K562 (cell line): Measurements from ENCODE around the gene TTYH2. TPM values are rescaled to one million over a fixed set of nuclear protein-coding genes. Genes with fewer than 3 reads are reported as not detected.

Experiments
- ATAC-seq: fragments of 200-7000 bp; cut with Tn5 transposase; 3 replicates; pipeline ENCODE4 v1.9.1; 2020; ENCODE audit warnings: moderate library complexity
- BruUV-seq: library from RNA; stranded (reverse); fragments of 400-500 nt; replicated peaks from 2 replicates; lab custom pipeline; 2021; lab: Mats Ljungman, UMichigan
- CTCF ChIA-PET: fragments of 300-600 bp; formaldehyde crosslinking; extraction: SDS; loops from one replicate; lab custom pipeline; 2021; ENCODE audit warnings: low intra/inter-chr PET ratio; lab: Yijun Ruan, JAX
- POLR2A ChIA-PET: fragments of 300-600, 350-650 bp; sonication (Branson Sonifier 250); formaldehyde crosslinking; extraction: SDS; loops from one replicate; lab custom pipeline; 2021; ENCODE audit warnings: antibody characterized with exemption, inconsistent platforms; lab: Yijun Ruan, JAX
- DNase-seq, 4 experiments: peaks; one replicate each; pipeline versions ENCODE4 v3.0.0 to v3.0.0-alpha.2; 2011 to 2018; ENCODE audit warnings: low spot score in 3 of 4, mixed read lengths in 3 of 4; ENCODE audit errors: extremely low read depth in 1 of 4
- FAIRE-seq: peaks from 2 replicates; lab custom pipeline; 2011; peaks lifted over from hg19 to GRCh38; lab: Jason Lieb, UNC
- H2AFZ ChIP-seq: 2 replicates; pipeline ENCODE4 v1.6.0; 2011; ENCODE audit warnings: low read depth, low read length, control low read depth, inconsistent platforms
- H3K27ac ChIP-seq: fragments of 200-600 bp; 3 replicates; pipeline ENCODE4 v1.8.0; 2011; ENCODE audit warnings: low read depth, mild to moderate bottlenecking, control low read depth, inconsistent platforms, low read length, moderate library complexity, mixed read lengths; ENCODE audit errors: extremely low read depth
- H3K27me3 ChIP-seq, 2 experiments: fragments of 300-600 bp in 1 of 2; 2 replicates in 1 of 2; 3 replicates in 1 of 2; pipeline versions ENCODE4 v1.6.0 to v1.8.0; 2011; ENCODE audit warnings: inconsistent platforms in 2 of 2, low read length in 2 of 2, mild to moderate bottlenecking in 1 of 2, mixed read lengths in 1 of 2, moderate library complexity in 1 of 2; ENCODE audit not compliant: control insufficient read depth in 2 of 2, insufficient read depth in 2 of 2
- H3K36me3 ChIP-seq: fragments of 300-600 bp; 3 replicates; pipeline ENCODE4 v1.8.0; 2011; ENCODE audit warnings: mild to moderate bottlenecking, low read length, inconsistent platforms; ENCODE audit not compliant: control insufficient read depth, insufficient read depth
- H3K4me1 ChIP-seq, 2 experiments: fragments of 200-600 bp in 1 of 2; replicated peaks in 1 of 2; 2 replicates in 1 of 2; 3 replicates in 1 of 2; pipeline versions ENCODE4 v1.5.1 to v1.8.0; 2011; ENCODE audit warnings: inconsistent platforms in 2 of 2, low read length in 2 of 2, mild to moderate bottlenecking in 1 of 2, mixed read lengths in 1 of 2, moderate library complexity in 1 of 2; ENCODE audit not compliant: control insufficient read depth in 2 of 2, insufficient read depth in 2 of 2
- H3K4me2 ChIP-seq: 2 replicates; pipeline ENCODE4 v1.6.1; 2011; ENCODE audit warnings: low read length, control low read depth, inconsistent platforms, mixed read lengths; ENCODE audit not compliant: insufficient read depth
- H3K4me3 ChIP-seq: fragments of 200-600 bp; sonication (generic), shearing (Covaris generic); 2 replicates; pipeline ENCODE4 v1.5.1; 2016; ENCODE audit warnings: control low read depth, inconsistent platforms
- H3K79me2 ChIP-seq: fragments of 200-600 bp; 3 replicates; pipeline ENCODE4 v1.8.0; 2011; ENCODE audit warnings: low read length, inconsistent platforms; ENCODE audit not compliant: control insufficient read depth, insufficient read depth
- H3K9ac ChIP-seq, 2 experiments: 2 replicates each; pipeline versions ENCODE4 v1.6.0 to v1.6.1; 2011; ENCODE audit warnings: low read depth in 2 of 2, low read length in 2 of 2, control low read depth in 1 of 2, inconsistent platforms in 1 of 2, mild to moderate bottlenecking in 1 of 2, mixed read lengths in 1 of 2; ENCODE audit not compliant: insufficient read depth in 1 of 2
- H3K9me1 ChIP-seq: one replicate; pipeline ENCODE4 v1.6.0; 2011; ENCODE audit warnings: inconsistent platforms, mild to moderate bottlenecking, low read length, moderate library complexity; ENCODE audit not compliant: control insufficient read depth, insufficient read depth
- H3K9me3 ChIP-seq: replicated peaks from 2 replicates; pipeline ENCODE4 v1.5.1; 2011; ENCODE audit warnings: low read depth, low read length, inconsistent platforms; ENCODE audit not compliant: control insufficient read depth, insufficient read depth
- H4K20me1 ChIP-seq: replicated peaks from 2 replicates; pipeline ENCODE4 v1.6.1; 2011; ENCODE audit warnings: low read length, inconsistent platforms, mixed read lengths; ENCODE audit not compliant: control insufficient read depth, insufficient read depth
- CREBBP ChIP-seq: IDR thresholded peaks from one replicate; pipeline ENCODE4 v1.6.1; 2012; ENCODE audit warnings: low read depth, mild to moderate bottlenecking, control low read depth, inconsistent platforms, low read length
- CXXC5 ChIP-seq: fragments of 250-450 bp; sonication (Bioruptor Pico); IDR thresholded peaks from 2 replicates; pipeline ENCODE4 v1.8.0; 2022; ENCODE audit warnings: inconsistent platforms, mild to moderate bottlenecking, moderate library complexity
- KAT7 ChIP-seq: sonication (generic); formaldehyde crosslinking; IDR thresholded peaks from 2 replicates; pipeline ENCODE4 v1.8.0; 2022; ENCODE audit warnings: missing genetic modification reagents, mild to moderate bottlenecking, borderline replicate concordance
- SUPT5H ChIP-seq: fragments of 450-650 bp; IDR thresholded peaks from 2 replicates; pipeline ENCODE4 v1.6.1; 2016
- ZNF134 ChIP-seq: fragments of 250-450 bp; sonication (Bioruptor Pico); conservative IDR thresholded peaks from 2 replicates; pipeline ENCODE4 v1.4.0; 2020
- WGBS: fragments of 100-300 bp; shearing (Covaris generic); methylation state at CpG from one replicate; pipeline ENCODE4 v1.1.6; 2016; ENCODE audit warnings: low coverage, mixed read lengths; ENCODE audit not compliant: insufficient coverage; ENCODE audit errors: missing lambda C conversion rate; 5-methylcytosine and 5-hydroxymethylcytosine counted together
- in situ Hi-C: fragments of 300-500 bp; cut with MboI; formaldehyde crosslinking; loops from 4 replicates; pipeline ENCODE4 v1.15.0; 2018; ENCODE audit warnings: inconsistent platforms, mixed read lengths
- intact Hi-C: fragments of 100-400 bp; cut with micrococcal nuclease; formaldehyde crosslinking; loops from 2 replicates; pipeline ENCODE4 v1.14.2; 2022
- polyA plus RNA-seq, 8 experiments: library from polyadenylated mRNA; depleted of rRNA in 4 of 8; stranded (reverse) in 5 of 8; unstranded in 3 of 8; fragments of >200 nt; fragmentation: Nextera tagmentation in 2 of 8; fragmentation: Illumina TruSeq in 1 of 8; extraction: Ambion mirVana in 2 of 8; extraction: Trizol in 1 of 8; gene quantifications; 2 replicates each; pipeline versions ENCODE4 v1.2.1 to v1.2.3, GENCODE V29; 2011 to 2014; ENCODE audit warnings: inconsistent platforms in 1 of 8, missing spikeins in 1 of 8
- total RNA-seq, 7 experiments: library from RNA; depleted of rRNA in 6 of 7; stranded (reverse); fragments of >200 nt in 6 of 7; fragmentation: Illumina TruSeq in 2 of 7; extraction: Trizol in 2 of 7; gene quantifications; 2 replicates each; pipeline versions ENCODE4 v1.2.1 to v1.2.3, GENCODE V29; 2011 to 2021; ENCODE audit warnings: low replicate concordance in 1 of 7

The TTYH2 gene
- total and polyA plus RNA-seq, 9 of the 15 experiments (the other 6 are each of a cell fraction or from before 2014, with no cell fraction given): 0.03 to 2.0 (median 0.91) TPM

DNA sequence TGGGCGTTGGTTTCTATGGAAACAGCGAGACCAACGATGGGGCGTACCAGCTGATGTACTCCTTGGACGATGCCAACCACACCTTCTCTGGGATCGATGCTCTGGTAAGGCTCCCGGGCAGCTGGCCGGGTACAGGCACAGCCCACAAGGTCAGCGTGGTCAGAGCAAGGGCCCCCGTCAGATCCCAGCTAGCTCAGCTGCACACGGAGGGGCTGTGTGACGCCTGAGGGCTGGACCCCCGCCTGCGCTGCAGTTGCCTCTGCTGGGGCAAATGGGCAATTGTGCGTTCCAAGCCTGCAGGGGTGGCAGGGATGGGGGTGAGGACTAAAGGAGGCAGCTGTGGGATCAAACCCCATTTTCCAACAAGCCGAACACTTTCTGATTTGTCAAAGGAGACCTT is 17.5 kb downstream of the TTYH2 start:
- Histone ChIP-seq H4K20me1 (0 out of 2 replicates have a peak, but pooled peaks cover 3% of the 10 kb centered on the region), H3K9me1 (no peaks in the 10 kb centered on the region), H3K9me3 (no peaks in the 10 kb centered on the region), H3K27ac (no peak overlapping the region), H3K36me3 (no peaks in the 10 kb centered on the region), H3K4me3 (no peak overlapping the region), H3K9ac (no peak overlapping the region; a peak in 1 of 4 replicates), H3K27me3 (peaks cover 0 to 6% of the 10 kb centered on the region in 2 experiments; a peak in 3 of 5 replicates), H2AFZ (no peak overlapping the region), H3K79me2 (no peaks in the 10 kb centered on the region), H3K4me2 (no peak overlapping the region), H3K4me1 (peaks cover 10 to 25% of the 10 kb centered on the region in 2 experiments)
- BruUV-seq: no TSS peak
- intact Hi-C loops (no loop called here), in situ Hi-C loops (no loop called here)
- ChIA-PET CTCF (no interaction called here), POLR2A (interaction anchor here (0.6 to 1.5 kb wide), 6 partner anchors 18 to 1036 kb away, joined by 3 to 4 read pairs (median 3); partner anchors contain the start of gene RPL38)
- no peak for ATAC-seq
- DNase-seq: no peak
- TF ChIP-seq ZNF134 (CRISPR knock-in tag) (no peak), CREBBP (no peak), KAT7 (no peak), SUPT5H (no peak), CXXC5 (CRISPR knock-in tag) (no peak)
- FAIRE-seq: no peak
- 38% methylated on average over 13 of the region's 16 CpGs for WGBS
